GOT3 (cell line): ENCODE data around the gene SRGAP2B.
"Not testable (repeated sequence)": the region's sequence is repeated elsewhere in the genome, so short reads cannot be mapped to it uniquely, and the experiment has no call there.

Source experiments
- DNase-seq: peaks from one replicate; lab custom pipeline; 2025; ENCODE audit warnings: mixed read lengths; lab: John Stamatoyannopoulos, UW

The SRGAP2B gene

DNA sequence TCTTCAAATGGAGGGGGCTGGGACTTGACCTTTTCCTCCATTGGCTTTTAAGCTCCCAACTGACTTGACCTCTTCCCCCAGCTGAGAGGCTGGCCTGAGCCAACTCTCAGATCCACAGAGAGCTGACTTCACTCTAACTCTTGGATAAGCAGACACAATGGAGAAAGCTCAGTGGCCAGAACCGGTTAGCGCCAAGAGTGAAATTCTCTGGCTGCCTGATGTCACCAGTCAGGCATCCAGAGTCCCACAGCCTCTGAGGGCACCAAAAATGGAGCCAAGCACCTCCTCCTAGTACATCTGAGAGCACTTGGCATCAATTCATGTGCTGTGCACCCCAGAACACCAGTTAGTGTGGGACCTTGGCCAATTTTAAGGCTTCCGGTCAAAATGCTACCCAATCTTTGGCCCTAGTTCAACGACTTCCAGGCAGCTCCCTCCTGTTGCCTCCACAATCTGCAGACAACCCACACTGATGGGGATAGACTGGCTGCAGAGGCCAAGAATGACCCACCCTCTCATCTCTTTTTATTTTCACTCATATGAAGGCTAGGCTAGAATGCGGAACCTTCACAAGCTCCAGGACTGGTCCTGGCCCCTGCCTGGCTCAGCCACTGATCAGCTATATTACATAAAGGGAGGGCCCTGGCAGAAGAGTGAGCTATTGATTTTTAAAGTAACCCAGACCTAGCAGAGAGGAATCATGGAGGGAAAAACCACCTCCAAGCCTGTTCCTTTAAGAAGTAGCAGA lies 200.5 kb downstream of the SRGAP2B start:
- DNase-seq: not testable (repeated sequence)

DNA sequence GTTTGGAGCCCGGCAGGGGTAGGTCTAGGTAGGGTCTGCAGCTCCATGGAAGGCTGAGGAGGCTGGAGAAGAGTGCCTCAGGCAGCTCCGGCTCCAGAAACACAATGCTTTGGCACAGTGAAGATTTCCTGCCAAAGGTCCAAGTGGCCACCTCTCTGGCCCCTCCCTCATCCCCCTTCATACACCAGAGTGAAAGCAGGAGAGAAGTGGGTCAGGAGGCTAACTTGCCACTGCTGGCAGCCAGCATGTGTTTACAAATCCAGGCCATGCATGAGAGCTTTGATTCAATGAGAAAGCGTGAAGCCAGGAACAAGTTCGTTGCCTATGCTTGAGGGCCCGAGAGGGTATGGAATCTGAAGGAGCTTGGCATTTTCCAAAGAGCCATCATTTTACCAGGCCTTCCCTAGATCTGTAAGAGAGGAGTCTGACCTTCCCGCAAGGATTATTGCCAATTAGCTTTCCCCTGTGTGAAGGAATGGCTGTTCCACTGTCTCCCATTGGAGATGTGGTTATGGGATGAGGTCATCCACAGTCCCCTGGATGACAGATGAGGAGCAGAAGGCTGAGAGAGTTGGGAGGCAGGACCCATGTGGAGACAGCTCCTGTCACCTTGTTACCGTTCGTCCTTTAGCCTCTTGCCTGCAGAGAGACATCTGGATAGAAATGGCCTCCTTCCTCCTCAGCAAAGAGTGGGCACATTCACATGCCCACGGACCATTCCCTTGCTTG lies 201.3 kb downstream of the SRGAP2B start:
- not testable (repeated sequence) for DNase-seq

GRCh38 chr1:144893062-144893461 lies 202.1 kb downstream of the SRGAP2B start:
- DNase-seq: not testable (repeated sequence)

GRCh38 chr1:144889450-144890115 lies 205.5 kb downstream of the SRGAP2B start:
- not testable (repeated sequence) for DNase-seq

GRCh38 chr1:144883022-144883421 lies 212.1 kb downstream of the SRGAP2B start:
- DNase-seq: not testable (repeated sequence)

DNA sequence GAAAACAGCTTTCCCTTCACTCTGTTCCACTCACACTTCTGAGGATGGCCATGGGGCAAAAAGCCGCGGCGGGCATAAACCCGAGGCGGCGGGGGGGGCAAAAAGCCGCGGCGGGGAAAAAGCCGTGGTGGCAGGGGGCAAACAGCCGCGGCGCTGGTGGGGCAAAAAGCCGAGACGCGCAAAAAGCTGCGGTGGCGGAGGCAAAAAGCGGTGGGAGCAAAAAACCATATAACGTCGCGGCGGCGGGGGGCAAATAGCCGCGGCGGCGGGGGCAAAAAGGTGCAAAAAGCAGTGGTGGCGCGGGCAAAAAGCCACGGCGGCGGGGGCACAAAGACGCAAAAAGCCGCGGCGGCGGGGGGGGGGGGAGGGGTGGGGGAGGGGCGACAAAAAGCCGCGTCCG lies 212.8 kb downstream of the SRGAP2B start:
- DNase-seq: not testable (repeated sequence)

DNA sequence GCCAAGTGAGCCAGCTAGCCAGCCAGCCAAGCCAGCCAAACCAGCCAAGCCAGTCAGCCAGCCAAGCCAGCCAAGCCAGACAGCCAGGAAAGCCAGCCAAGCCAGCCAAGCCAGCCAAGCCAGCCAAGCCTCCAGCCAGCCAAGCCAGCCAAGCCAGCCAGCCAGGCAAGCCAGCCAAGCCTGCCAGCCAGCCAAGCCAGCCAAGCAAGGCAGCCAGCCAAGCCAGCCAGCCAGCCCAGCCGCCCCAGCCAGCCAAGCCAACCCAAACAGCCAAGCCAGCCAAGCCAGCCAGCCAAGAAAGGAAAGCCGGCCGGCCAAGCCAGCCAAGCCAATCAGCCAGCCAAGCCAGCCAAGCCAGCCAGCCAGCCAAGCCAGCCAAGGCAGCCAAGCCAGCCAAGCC lies 236.5 kb downstream of the SRGAP2B start:
- DNase-seq: not testable (repeated sequence)
